Common myeloid progenitor, CD34-positive (primary cell): ENCODE results near the gene CHRNA10.
A peak's percentile ranks its signal among the peaks of the same experiment; 100 is the strongest.
"Not testable (repeated sequence)": the region's sequence is repeated elsewhere in the genome, so short reads cannot be mapped to it uniquely, and the experiment has no call there.

Source experiments
- CTCF ChIA-PET: fragments of 350-600 bp; sonication (Branson Sonifier 250); formaldehyde crosslinking; loops from one replicate; lab custom pipeline; 2021; ENCODE audit warnings: antibody characterized with exemption; lab: Charles Lee
- POLR2A ChIA-PET: fragments of 350-600 bp; sonication (Branson Sonifier 250); formaldehyde crosslinking; loops from one replicate; lab custom pipeline; 2021; ENCODE audit warnings: antibody characterized with exemption; lab: Charles Lee
- DNase-seq, 3 donors: peaks; one replicate each; pipeline versions ENCODE4 v3.0.0 to v3.0.0-alpha.2; 2013
- H3K27ac ChIP-seq, 2 experiments: 1 replicate in 1 of 2; 2 replicates in 1 of 2; pipeline ENCODE4 v1.7.0; 2013; ENCODE audit warnings: inconsistent platforms in 2 of 2, low read length in 2 of 2, mild to moderate bottlenecking in 2 of 2, low read depth in 1 of 2, moderate library complexity in 1 of 2; ENCODE audit not compliant: severe bottlenecking in 2 of 2, insufficient read depth in 1 of 2, poor library complexity in 1 of 2
- H3K27me3 ChIP-seq, 5 experiments: replicated peaks in 2 of 5; 1 replicate in 3 of 5; 2 replicates in 2 of 5; pipeline versions ENCODE4 v1.6.1 to v1.7.0; 2013; ENCODE audit warnings: low read length in 4 of 5, mild to moderate bottlenecking in 2 of 5, moderate library complexity in 2 of 5, inconsistent platforms in 1 of 5; ENCODE audit not compliant: insufficient read depth in 5 of 5, control insufficient read depth in 4 of 5
- H3K36me3 ChIP-seq, 4 experiments: 1 replicate in 2 of 4; 2 replicates in 2 of 4; pipeline versions ENCODE4 v1.6.1 to v1.7.0; 2013; ENCODE audit warnings: low read length in 3 of 4, control low read depth in 1 of 4, mild to moderate bottlenecking in 1 of 4; ENCODE audit not compliant: control insufficient read depth in 4 of 4, insufficient read depth in 4 of 4
- H3K4me1 ChIP-seq, 4 experiments: 1 replicate in 3 of 4; 2 replicates in 1 of 4; pipeline versions ENCODE4 v1.6.1 to v1.7.1; 2013; ENCODE audit warnings: low read length in 3 of 4, mild to moderate bottlenecking in 3 of 4, control low read depth in 1 of 4, inconsistent platforms in 1 of 4, moderate library complexity in 1 of 4; ENCODE audit not compliant: control insufficient read depth in 4 of 4, insufficient read depth in 4 of 4; ENCODE audit errors: control extremely low read depth in 1 of 4
- H3K4me3 ChIP-seq, 7 experiments: 1 replicate in 4 of 7; 2 replicates in 3 of 7; pipeline versions ENCODE4 v1.5.1 to v1.7.0; 2013; ENCODE audit warnings: mild to moderate bottlenecking in 7 of 7, low read length in 6 of 7, moderate library complexity in 6 of 7, inconsistent platforms in 2 of 7, low read depth in 2 of 7, control low read depth in 1 of 7; ENCODE audit not compliant: insufficient read depth in 4 of 7, control insufficient read depth in 1 of 7; ENCODE audit errors: extremely low read depth in 1 of 7
- H3K9me3 ChIP-seq, 5 experiments: 1 replicate in 4 of 5; 2 replicates in 1 of 5; pipeline versions ENCODE4 v1.6.1 to v1.7.1; 2013; ENCODE audit warnings: low read length in 4 of 5, mild to moderate bottlenecking in 2 of 5, inconsistent platforms in 1 of 5, low read depth in 1 of 5, moderate library complexity in 1 of 5; ENCODE audit not compliant: control insufficient read depth in 4 of 5, insufficient read depth in 2 of 5; ENCODE audit errors: control extremely low read depth in 1 of 5
- WGBS: methylation state at CpG from one replicate; pipeline ENCODE4 v1.1.5; 2013; ENCODE audit not compliant: insufficient coverage; 5-methylcytosine and 5-hydroxymethylcytosine counted together

CHRNA10 gene

DNA sequence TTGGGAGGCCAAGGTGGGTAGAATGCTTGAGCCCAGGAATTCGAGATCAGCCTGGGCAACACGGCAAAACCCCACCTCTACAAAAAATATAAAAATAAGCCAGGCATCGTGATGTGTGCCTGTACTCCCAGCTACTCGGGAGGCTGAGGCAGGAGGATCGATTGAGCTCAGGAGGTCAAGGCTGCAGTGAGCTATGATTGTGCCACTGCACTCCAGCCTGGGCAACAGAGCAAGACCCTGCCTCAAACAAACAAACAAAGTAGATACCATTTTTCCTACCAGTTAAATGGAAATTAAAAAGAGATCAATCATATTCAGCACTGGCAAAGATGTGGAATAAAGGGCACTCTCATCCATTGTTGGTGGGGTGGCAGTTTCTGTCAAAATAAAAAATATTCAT is 13.9 kb downstream of the CHRNA10 start:
- H3K4me1 ChIP-seq, H3K27me3 ChIP-seq, H3K4me3 ChIP-seq, H3K36me3 ChIP-seq, POLR2A ChIA-PET, H3K27ac ChIP-seq, H3K9me3 ChIP-seq, DNase-seq: not testable (repeated sequence)
- CTCF ChIA-PET: interaction anchor here (0.6 to 1.5 kb wide), 2 partner anchors 16 to 31 kb away, joined by 3 read pairs; no protein-coding TSS in a partner anchor
- WGBS: 97% methylated on average over 4 of the region's 5 CpGs

DNA sequence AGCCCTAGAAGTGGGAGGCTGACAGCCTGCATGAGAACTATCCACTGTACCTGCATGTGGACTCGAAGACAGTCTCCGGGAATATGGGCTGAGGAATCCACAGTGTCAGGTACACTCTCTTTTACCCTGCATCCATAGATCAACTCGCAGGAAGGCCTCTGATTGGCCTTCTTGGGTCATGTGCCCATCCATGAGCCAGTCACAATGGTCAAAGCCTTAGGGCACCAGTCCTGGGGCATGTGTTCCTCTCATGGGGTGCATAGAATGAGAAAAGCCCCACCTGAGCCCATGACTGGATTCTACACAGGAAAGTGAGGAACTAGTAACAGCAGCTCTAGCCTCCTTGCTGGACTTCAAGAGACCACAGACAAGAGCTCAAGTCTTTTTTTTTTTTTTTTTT is 15.6 kb downstream of the CHRNA10 start:
- H3K36me3 ChIP-seq: no peaks in the 10 kb centered on the region
- no peak for DNase-seq

DNA sequence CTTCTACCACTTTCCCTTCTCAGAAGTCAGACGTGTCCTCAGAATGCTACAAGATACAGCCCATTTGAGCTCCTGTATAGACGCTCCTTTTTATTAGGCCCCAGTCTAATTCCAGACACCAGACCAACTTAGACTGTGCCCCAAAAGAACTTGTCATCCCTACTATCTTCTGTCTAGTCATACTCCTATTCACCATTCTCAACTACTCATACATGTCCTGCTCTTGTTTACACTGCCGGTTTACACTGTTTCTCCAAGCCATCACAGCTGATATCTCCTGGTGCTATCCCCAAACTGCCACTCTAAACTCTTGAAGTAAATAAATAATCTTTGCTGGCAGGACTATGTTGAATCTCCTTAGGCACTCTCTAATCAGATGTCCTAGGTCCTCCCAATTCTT is 18.7 kb downstream of the CHRNA10 start:
- H3K9me3 ChIP-seq, DNase-seq, H3K4me3 ChIP-seq, H3K27me3 ChIP-seq, CTCF ChIA-PET, H3K36me3 ChIP-seq, POLR2A ChIA-PET, H3K4me1 ChIP-seq, H3K27ac ChIP-seq: not testable (repeated sequence)
- WGBS: no CpG with 5 or more reads among the region's 3 CpGs

More for the DNA sequence above, 15.6 kb downstream of the CHRNA10 start:
- WGBS: 90% methylated on average over 3 of the region's 3 CpGs
- ChIA-PET POLR2A (no interaction called here), CTCF (interaction anchor here (0.7 kb wide), 1 partner anchor 12 kb away, joined by 3 read pairs; no protein-coding TSS in a partner anchor)
- Histone ChIP-seq H3K4me3 (no peak overlapping the region), H3K4me1 (no peaks in the 10 kb centered on the region), H3K27ac (no peak overlapping the region), H3K27me3 (peaks cover 0 to 5% (median 0%) of the 10 kb centered on the region in 5 experiments), H3K9me3 (no peaks in the 10 kb centered on the region)

DNA sequence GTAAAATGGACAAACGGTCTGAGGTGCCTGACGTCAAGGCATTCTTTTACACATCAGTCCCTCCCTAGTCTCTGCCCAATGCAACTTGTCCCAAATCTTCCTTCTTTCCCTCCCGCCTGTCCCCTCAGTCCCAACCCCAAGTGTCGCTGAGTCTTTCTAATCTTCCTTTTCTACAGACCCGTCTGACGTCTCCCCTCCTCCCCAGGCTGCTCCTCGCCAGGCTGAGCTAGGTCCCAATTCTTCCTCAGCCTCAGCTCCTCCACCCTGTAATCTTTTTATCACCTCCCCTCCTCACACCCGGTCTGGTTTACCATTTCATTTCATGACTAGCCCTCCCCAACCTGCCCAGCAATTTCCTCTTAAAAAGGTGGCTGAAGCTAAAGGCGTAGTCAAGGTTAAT is 21.8 kb downstream of the CHRNA10 start:
- H3K9me3 ChIP-seq, CTCF ChIA-PET, POLR2A ChIA-PET, H3K36me3 ChIP-seq, H3K27ac ChIP-seq, H3K4me1 ChIP-seq, H3K27me3 ChIP-seq, DNase-seq, H3K4me3 ChIP-seq: not testable (repeated sequence)
- 17% methylated on average over 5 of the region's 9 CpGs for WGBS

DNA sequence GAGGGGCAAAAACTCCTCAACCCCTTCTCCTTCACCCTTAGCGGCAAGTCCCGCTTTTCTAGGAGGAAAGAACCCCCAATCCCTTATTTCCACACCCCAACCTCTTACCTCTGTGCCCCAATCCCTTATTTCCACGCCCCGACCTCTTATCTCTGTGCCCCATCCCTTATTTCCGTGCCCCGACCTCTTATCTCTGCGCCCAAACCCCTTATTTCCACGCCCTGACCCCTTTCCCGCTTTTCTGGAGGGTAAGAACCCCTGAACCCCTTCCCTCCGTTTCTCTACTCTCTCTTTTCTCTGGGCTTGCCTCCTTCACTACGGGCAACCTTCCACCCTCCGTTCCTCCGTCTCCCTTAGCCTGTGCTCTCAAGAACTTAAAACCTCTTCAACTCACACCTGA is 22.3 kb downstream of the CHRNA10 start:
- not testable (repeated sequence) for H3K4me3 ChIP-seq

DNA sequence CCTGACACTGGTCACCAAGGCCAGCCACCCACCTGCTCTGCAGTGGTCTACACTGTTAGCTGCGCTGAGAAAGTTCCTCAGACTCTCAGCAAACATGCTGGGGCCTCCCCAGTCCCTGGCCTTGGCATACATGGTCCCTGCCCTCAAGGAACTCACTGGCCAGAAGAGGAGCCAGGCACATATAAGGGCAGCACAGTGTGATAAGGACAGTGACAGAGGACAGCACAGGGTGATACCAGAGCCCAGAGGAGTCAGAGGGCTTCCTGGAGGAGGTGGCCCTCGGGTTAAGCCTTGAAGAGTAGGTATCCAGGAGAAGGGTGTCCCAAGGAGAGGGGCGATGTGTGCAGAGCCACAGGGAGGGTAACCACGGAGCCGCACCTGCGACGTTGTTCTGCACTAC is 25.6 kb downstream of the CHRNA10 start:
- peaks cover 0 to 17% (median 11%) of the 10 kb centered on the region in 4 experiments for H3K4me1 ChIP-seq
- no peak for DNase-seq
- ChIA-PET POLR2A (no interaction called here), CTCF (no interaction called here)
- WGBS: 98% methylated on average over 7 of the region's 7 CpGs
- H3K27ac ChIP-seq: no peak overlapping the region
- H3K36me3 ChIP-seq: no peaks in the 10 kb centered on the region
- no peak overlapping the region for H3K4me3 ChIP-seq
- H3K9me3 ChIP-seq: peaks cover 0 to 14% (median 0%) of the 10 kb centered on the region in 5 experiments
- H3K27me3 ChIP-seq: peaks cover 0 to 12% (median 6%) of the 10 kb centered on the region in 5 experiments

More for the DNA sequence above, 22.3 kb downstream of the CHRNA10 start:
- WGBS: 90% methylated on average over 7 of the region's 13 CpGs
- H3K36me3 ChIP-seq, H3K27me3 ChIP-seq, POLR2A ChIA-PET, H3K4me1 ChIP-seq, CTCF ChIA-PET, DNase-seq, H3K27ac ChIP-seq: not testable (repeated sequence)
- peaks cover 0 to 11% (median 0%) of the 10 kb centered on the region in 5 experiments for H3K9me3 ChIP-seq

DNA sequence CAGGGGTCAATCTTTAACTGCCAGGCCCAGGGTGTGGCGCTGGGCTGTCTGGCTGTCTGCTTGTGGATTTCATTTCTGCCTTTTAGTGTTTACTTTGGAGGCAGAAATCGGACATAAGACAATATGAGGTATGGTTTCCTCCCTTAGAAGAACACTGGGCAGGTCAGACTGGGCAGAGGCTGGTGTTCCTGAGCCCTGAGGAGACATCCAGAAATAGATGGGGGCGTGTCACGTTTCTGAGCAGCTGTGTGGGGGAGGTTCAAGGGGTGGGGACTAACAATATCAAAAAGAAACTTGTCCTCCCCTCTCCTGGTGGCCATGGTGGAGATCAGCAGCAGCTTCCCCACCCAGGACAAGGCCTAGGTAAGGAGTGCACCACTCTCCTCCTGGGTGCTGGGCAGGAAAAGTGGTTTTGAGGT is 26.4 kb downstream of the CHRNA10 start, which contains the start of gene ART1:
TSS of gene ART1 (plus strand) at position 312 of the 419 bp plus-strand sequence. CDS start 14,086 bp downstream, outside the sequence.
- Histone ChIP-seq H3K9me3 (peaks cover 0 to 14% (median 0%) of the 10 kb centered on the region in 5 experiments), H3K27ac (no peak within 1 kb of the TSS), H3K4me3 (no peak within 1 kb of the TSS), H3K36me3 (no peaks in the 10 kb centered on the region), H3K27me3 (peaks cover 0 to 12% (median 6%) of the 10 kb centered on the region in 5 experiments), H3K4me1 (peaks cover 0 to 17% (median 11%) of the 10 kb centered on the region in 4 experiments)
- WGBS: 87% methylated on average over 4 of the region's 4 CpGs
- peak in 2 of 3 donors; percentile 16 to 30 for DNase-seq
- POLR2A ChIA-PET: no interaction called here
- CTCF ChIA-PET: no interaction called here
